ENCODE measurements around the gene MYDGF. TPM values are rescaled to one million over a fixed set of nuclear protein-coding genes. Genes with fewer than 3 reads are reported as not detected.
A peak's percentile ranks its signal among the peaks of the same experiment; 100 is the strongest.

Gene MYDGF
- total RNA-seq, 4 donors from 2014 or later: 21.8 to 63.5 (median 44.4) TPM

GRCh38 chr19:4694211-4694987 lies 24.3 kb upstream of the MYDGF start:
- H3K4me1 ChIP-seq: no peaks in the 10 kb centered on the region
- TF ChIP-seq POLR2A (IDR thresholded peaks at IDR 0.05) (no peak), CTCF (IDR thresholded peaks at IDR 0.05) (no peak)
- no peaks in the 10 kb centered on the region for H3K36me3 ChIP-seq
- peak overlapping the region; percentile 32 to 53 for H3K27ac ChIP-seq
- H3K9me3 ChIP-seq: no peaks in the 10 kb centered on the region
- no peak overlapping the region for H3K4me3 ChIP-seq
- intact Hi-C loops (cut with DNase I; ENCODE audit: low total_unique reads): no loop called here
- no peaks in the 10 kb centered on the region for H3K27me3 ChIP-seq
- DNase-seq: peak; percentile 35 to 72

- Histone ChIP-seq H3K9me3 (no peaks in the 10 kb centered on the region), H3K27ac (peak overlapping the region in 1 of 2 donors; percentile 32), H3K4me3 (no peak overlapping the region), H3K4me1 (no peaks in the 10 kb centered on the region), H3K27me3 (no peaks in the 10 kb centered on the region), H3K36me3 (no peaks in the 10 kb centered on the region)
- intact Hi-C loops (cut with DNase I; ENCODE audit: low total_unique reads): no loop called here
- TF ChIP-seq POLR2A (IDR thresholded peaks at IDR 0.05): no peak
- no peak for DNase-seq
These were observed 23.5 kb upstream of the MYDGF start for GRCh38 chr19:4693471-4694121.

DNA sequence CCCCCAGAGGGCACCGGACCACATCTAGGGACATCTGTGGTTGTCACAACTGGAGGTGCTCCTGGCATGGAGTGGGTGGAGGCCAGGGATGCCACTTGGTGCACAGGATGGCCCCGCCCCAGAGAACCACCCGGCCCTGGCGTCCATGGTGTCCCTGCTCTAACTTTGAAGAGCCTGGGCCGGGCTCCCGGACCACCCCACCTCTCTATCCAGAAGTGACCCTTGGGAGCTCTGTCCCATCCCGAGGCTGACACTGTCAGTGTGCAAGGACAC lies 22.9 kb upstream of the MYDGF start:
- intact Hi-C loops (cut with DNase I; ENCODE audit: low total_unique reads): no loop called here
- no peaks in the 10 kb centered on the region for H3K36me3 ChIP-seq
- no peak for DNase-seq
- no peaks in the 10 kb centered on the region for H3K4me1 ChIP-seq
- H3K27ac ChIP-seq: no peak overlapping the region
- H3K4me3 ChIP-seq: no peak overlapping the region
- TF ChIP-seq POLR2A (IDR thresholded peaks at IDR 0.05) (no peak), CTCF (IDR thresholded peaks at IDR 0.05) (no peak)
- H3K9me3 ChIP-seq: no peaks in the 10 kb centered on the region
- no peaks in the 10 kb centered on the region for H3K27me3 ChIP-seq

DNA sequence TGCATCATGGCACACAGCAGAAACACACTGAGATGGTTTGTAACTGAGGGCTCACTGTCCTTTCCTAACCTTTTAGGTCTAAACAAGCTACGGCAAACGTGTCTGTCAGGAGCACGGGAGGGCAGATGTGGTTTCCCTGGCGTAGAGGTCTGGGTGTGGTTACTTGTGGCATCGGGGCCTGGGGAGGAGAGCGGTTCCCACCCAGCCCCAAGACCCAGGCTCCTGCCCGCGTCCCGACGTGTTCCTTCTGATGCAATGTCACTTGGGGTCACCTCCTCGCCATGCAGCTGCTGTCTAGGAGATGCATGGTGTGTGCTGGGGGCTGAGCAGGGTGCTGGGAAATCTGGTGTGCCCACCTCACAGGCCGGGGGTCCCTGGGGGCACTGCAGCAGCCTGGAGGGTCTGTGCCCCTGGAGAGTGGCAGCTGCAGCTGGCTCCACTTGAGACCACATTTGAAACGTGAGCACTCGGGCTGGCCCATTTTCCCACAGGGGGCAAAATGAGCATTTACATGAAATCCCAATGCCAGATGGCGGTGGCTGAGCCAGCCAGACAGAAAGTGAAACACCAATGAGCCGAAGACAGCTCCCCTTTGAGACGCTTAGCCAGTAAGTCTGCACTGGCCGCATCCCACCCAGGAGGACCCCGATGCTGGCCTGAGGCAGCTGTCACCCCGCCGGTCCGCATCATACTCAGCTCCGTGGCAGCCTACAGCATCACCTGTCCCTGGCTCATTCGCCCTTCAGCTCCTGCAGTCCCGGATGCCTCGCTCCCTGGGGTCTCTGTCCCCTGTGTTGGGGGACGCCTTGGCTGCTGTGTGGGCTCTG lies 22.3 kb upstream of the MYDGF start:
- Histone ChIP-seq H3K4me3 (no peak overlapping the region), H3K36me3 (no peaks in the 10 kb centered on the region), H3K9me3 (no peaks in the 10 kb centered on the region), H3K27me3 (no peaks in the 10 kb centered on the region), H3K27ac (no peak overlapping the region), H3K4me1 (no peaks in the 10 kb centered on the region)
- intact Hi-C loops (cut with DNase I; ENCODE audit: low total_unique reads): no loop called here
- TF ChIP-seq POLR2A (IDR thresholded peaks at IDR 0.05): no peak
- no peak for TF ChIP-seq CTCF (IDR thresholded peaks at IDR 0.05)
- no peak for DNase-seq

DNA sequence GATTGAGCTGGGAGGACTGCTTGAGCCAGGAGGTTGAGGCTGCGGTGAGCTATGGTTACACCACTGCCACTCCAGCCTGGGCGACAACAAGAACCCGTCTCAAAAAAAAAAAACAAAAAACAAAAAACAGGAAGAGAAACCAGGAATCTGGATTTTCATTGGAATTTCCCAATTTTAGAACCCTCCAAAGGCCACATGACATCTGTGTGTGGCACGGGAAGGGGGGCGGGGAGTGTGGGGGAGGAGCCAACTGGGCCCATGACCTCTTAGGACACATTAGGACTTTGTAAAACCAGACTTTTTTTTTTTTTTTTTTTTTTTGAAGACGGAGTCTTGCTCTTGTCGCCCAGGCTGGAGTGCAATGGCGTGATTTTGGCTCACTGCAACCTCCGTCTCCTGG lies 21.2 kb upstream of the MYDGF start:
- Histone ChIP-seq H3K36me3 (no peaks in the 10 kb centered on the region), H3K4me1 (no peaks in the 10 kb centered on the region), H3K9me3 (no peaks in the 10 kb centered on the region), H3K27ac (no peak overlapping the region), H3K4me3 (no peak overlapping the region), H3K27me3 (no peaks in the 10 kb centered on the region)
- TF ChIP-seq POLR2A (IDR thresholded peaks at IDR 0.05) (no peak), CTCF (IDR thresholded peaks at IDR 0.05) (no peak)
- intact Hi-C loops (cut with DNase I; ENCODE audit: low total_unique reads): no loop called here
- no peak for DNase-seq
